ENCODE measurements around the gene HOXA1. TPM values are rescaled to one million over a fixed set of nuclear protein-coding genes. Genes with fewer than 3 reads are reported as not detected.

The HOXA1 gene
- total RNA-seq, 1 donor from 2014 or later = 3.5 TPM

DNA sequence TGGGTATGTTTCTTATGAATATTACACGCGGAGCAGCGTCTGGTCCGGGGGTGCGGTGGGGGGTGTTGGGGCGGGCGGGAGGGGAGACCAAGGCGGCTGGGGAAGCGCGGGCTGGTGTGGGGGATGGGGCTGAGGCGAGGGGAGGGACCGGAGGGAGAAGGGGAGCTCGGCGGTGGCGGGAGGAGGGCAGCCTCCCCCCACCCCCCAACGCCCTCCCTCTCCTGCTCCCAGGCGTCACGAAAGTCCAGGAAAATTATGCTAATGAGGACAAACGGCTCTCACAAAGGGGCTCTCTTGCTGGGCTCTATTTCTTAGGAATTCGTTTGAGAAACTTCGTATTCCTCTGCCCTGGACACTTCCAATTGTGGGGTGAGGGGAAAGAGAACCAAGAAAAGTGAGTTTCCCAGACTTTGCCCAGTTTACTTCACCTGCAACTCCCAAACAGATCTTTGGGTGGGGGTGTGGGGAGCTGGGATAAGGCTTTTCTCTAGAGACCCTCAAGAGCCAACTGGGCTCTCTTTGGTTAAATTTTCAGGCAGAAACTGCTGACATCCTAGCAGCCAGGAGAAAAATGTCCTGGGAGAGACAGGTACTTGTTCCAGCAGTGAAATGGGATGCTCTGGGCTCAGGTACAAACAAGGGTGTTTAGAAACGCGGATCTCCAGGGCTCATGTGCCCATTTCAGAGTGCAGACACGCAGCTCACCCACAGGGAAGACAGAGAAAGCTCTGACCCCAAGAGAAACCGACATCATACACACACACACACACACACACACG, 18.4 kb upstream of the HOXA1 start:
- H3K36me3 Mint-ChIP-seq (ENCODE audit: low read depth, unreplicated experiment) = no peaks in the 10 kb centered on the region
- peaks cover 48% of the 10 kb centered on the region for H3K27me3 Mint-ChIP-seq (ENCODE audit: unreplicated experiment)
- H3K27ac Mint-ChIP-seq (ENCODE audit: unreplicated experiment) = no peak overlapping the region
- DNase-seq (ENCODE audit: low spot score) = no peak
- H3K4me1 Mint-ChIP-seq (ENCODE audit: unreplicated experiment) = peaks cover 28% of the 10 kb centered on the region
- H3K4me3 Mint-ChIP-seq (ENCODE audit: unreplicated experiment) = no peak overlapping the region
- no peaks in the 10 kb centered on the region for H3K9me3 Mint-ChIP-seq (ENCODE audit: unreplicated experiment)
- TF ChIP-seq, protein P1, sequence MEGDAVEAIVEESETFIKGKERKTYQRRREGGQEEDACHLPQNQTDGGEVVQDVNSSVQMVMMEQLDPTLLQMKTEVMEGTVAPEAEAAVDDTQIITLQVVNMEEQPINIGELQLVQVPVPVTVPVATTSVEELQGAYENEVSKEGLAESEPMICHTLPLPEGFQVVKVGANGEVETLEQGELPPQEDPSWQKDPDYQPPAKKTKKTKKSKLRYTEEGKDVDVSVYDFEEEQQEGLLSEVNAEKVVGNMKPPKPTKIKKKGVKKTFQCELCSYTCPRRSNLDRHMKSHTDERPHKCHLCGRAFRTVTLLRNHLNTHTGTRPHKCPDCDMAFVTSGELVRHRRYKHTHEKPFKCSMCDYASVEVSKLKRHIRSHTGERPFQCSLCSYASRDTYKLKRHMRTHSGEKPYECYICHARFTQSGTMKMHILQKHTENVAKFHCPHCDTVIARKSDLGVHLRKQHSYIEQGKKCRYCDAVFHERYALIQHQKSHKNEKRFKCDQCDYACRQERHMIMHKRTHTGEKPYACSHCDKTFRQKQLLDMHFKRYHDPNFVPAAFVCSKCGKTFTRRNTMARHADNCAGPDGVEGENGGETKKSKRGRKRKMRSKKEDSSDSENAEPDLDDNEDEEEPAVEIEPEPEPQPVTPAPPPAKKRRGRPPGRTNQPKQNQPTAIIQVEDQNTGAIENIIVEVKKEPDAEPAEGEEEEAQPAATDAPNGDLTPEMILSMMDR (IDR thresholded peaks at IDR 0.05; ENCODE audit: unreplicated experiment) = no peak

DNA sequence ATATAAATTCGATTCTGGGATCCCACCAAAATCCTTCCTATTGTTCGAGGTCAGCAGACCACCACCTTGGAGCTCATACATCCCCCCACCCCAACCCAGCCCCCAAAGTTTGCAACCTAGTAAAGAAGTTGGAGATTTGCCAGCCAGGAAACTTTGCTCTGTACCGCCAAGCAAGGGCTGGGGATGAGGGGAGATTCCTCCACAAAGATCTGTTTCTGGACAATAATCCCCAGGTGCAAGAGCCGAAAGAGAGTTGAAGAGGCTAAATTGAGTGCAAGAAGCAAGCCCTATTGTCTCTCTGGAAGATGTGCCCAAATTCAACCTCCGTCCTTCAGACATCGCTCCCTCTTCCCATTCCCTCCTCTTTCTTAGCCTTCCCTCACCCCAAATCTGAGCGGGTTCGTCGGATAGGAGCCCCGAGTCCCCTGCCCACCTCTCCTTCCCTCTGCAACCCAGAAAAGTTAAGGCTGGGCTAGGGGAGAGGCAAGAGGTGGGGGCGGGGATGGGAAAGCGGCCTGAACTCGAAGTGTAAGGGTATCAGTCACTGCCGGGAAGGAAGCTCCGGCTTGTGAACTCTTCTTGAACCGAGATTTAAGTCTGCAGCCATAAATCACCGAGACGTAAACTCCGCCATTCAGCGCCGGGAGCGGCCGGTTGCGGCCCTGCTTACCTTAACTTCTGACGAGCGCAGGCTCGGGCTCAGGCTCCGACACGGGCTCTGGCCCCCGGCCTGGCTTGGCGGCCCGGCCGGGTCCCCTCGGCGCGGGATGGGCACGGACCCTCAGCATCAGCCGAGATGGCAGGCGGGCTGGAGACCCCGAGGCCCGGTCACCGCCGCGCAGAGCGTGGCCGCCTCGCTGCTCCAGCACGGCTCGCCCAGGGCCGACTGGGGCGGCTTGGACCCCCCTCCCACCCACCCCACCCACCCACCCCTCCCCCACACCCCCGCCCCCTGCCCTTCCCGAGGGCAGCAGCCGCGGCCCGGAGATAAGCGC, 17.5 kb upstream of the HOXA1 start:
- DNase-seq (ENCODE audit: low spot score) = no peak
- H3K4me3 Mint-ChIP-seq (ENCODE audit: unreplicated experiment) = no peak overlapping the region
- H3K9me3 Mint-ChIP-seq (ENCODE audit: unreplicated experiment) = no peaks in the 10 kb centered on the region
- H3K27ac Mint-ChIP-seq (ENCODE audit: unreplicated experiment) = no peak overlapping the region
- TF ChIP-seq, protein P1 (IDR thresholded peaks at IDR 0.05; ENCODE audit: unreplicated experiment) = no peak
- peaks cover 34% of the 10 kb centered on the region for H3K4me1 Mint-ChIP-seq (ENCODE audit: unreplicated experiment)
- no peaks in the 10 kb centered on the region for H3K36me3 Mint-ChIP-seq (ENCODE audit: low read depth, unreplicated experiment)
- H3K27me3 Mint-ChIP-seq (ENCODE audit: unreplicated experiment) = peaks cover 47% of the 10 kb centered on the region

DNA sequence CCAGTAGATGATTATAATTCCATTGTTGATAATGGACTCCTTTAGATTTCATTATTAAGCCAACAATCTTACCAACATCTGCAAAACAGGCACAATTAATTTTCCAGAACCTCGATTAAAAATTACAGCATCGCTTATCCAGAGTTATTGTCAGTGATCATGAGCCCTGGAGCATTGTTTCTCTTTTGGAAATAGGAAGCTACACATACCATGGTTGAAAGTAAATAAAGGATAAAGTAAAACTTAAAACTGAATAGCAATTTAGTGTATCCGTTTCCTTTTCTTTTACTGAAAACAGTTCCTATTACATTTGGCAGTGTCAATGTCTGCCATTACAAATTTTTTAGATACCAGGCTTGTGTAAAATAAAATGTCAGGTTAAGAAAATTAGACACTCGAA, 16.6 kb upstream of the HOXA1 start:
- H3K27me3 Mint-ChIP-seq (ENCODE audit: unreplicated experiment) = peaks cover 48% of the 10 kb centered on the region
- no peak overlapping the region for H3K4me3 Mint-ChIP-seq (ENCODE audit: unreplicated experiment)
- no peak for DNase-seq (ENCODE audit: low spot score)
- TF ChIP-seq, protein P1 (IDR thresholded peaks at IDR 0.05; ENCODE audit: unreplicated experiment) = no peak
- H3K9me3 Mint-ChIP-seq (ENCODE audit: unreplicated experiment) = no peaks in the 10 kb centered on the region
- peaks cover 32% of the 10 kb centered on the region for H3K4me1 Mint-ChIP-seq (ENCODE audit: unreplicated experiment)
- H3K27ac Mint-ChIP-seq (ENCODE audit: unreplicated experiment) = no peak overlapping the region
- no peaks in the 10 kb centered on the region for H3K36me3 Mint-ChIP-seq (ENCODE audit: low read depth, unreplicated experiment)

DNA sequence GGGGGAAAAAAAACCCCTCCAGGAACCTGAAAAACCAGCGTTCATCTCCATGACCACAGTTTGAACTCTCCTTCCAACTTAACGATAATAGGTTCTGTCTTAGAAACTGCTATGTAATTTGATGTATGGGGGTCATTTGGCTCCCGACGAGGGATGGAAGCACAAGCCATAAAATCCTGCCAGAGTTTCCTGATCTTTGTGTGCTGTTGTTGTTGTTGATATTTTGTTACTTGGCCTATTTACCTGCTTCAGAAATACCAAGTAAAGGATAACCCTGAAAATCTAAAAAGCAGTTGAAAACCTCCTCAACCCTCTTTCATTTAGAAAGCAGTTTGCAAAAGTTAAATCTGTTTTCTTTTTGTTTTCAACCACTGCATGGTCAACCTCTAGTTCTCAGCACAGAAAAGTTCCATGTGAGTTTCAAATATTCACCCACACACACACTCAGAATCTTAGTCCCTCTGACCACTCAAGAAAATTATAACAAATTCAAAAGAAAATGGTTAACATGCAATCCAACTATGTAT, 16.0 kb upstream of the HOXA1 start:
- TF ChIP-seq, protein P1 (IDR thresholded peaks at IDR 0.05; ENCODE audit: unreplicated experiment) = no peak

More for the DNA sequence above, 16.0 kb upstream of the HOXA1 start:
- Mint-ChIP-seq H3K27ac (ENCODE audit: unreplicated experiment) (no peak overlapping the region), H3K36me3 (ENCODE audit: low read depth, unreplicated experiment) (no peaks in the 10 kb centered on the region), H3K27me3 (ENCODE audit: unreplicated experiment) (peaks cover 44% of the 10 kb centered on the region), H3K4me1 (ENCODE audit: unreplicated experiment) (peaks cover 35% of the 10 kb centered on the region), H3K4me3 (ENCODE audit: unreplicated experiment) (no peak overlapping the region), H3K9me3 (ENCODE audit: unreplicated experiment) (no peaks in the 10 kb centered on the region)
- DNase-seq (ENCODE audit: low spot score) = no peak
